ENCODE data around the gene OSM. TPM values are rescaled to one million over a fixed set of nuclear protein-coding genes. Genes with fewer than 3 reads are reported as not detected.
A peak's percentile ranks its signal among the peaks of the same experiment; 100 is the strongest.

The OSM gene
- total RNA-seq, 1 experiment from 2014 or later = not detected

GRCh38 chr22:30305906-30306626 lies 39.4 kb upstream of the OSM start:
- no peaks in the 10 kb centered on the region for H3K27me3 Mint-ChIP-seq (ENCODE audit: unreplicated experiment)
- no peak for DNase-seq
- CTCF ChIA-PET = no interaction called here
- peaks cover 92% of the 10 kb centered on the region for H3K4me1 Mint-ChIP-seq (ENCODE audit: low read depth, unreplicated experiment)
- H3K4me3 Mint-ChIP-seq (ENCODE audit: low read depth, unreplicated experiment) = no peak overlapping the region
- peak overlapping the region; percentile 77 for H3K27ac Mint-ChIP-seq (ENCODE audit: unreplicated experiment)
- BruUV-seq (replicated peaks) = no TSS peak
- no peak for TF ChIP-seq CTCF (IDR thresholded peaks at IDR 0.05; ENCODE audit: unreplicated experiment)
- intact Hi-C loops (cut with micrococcal nuclease; ENCODE audit: unreplicated experiment) = no loop called here
- H3K9me3 Mint-ChIP-seq (ENCODE audit: low read depth, unreplicated experiment) = no peaks in the 10 kb centered on the region
- H3K36me3 Mint-ChIP-seq (ENCODE audit: insufficient read depth, unreplicated experiment) = peaks cover 17% of the 10 kb centered on the region

- TF ChIP-seq CTCF (IDR thresholded peaks at IDR 0.05; ENCODE audit: unreplicated experiment) = no peak
- Mint-ChIP-seq H3K36me3 (ENCODE audit: insufficient read depth, unreplicated experiment) (peaks cover 22% of the 10 kb centered on the region), H3K27ac (ENCODE audit: unreplicated experiment) (peak overlapping the region; percentile 77), H3K9me3 (ENCODE audit: low read depth, unreplicated experiment) (no peaks in the 10 kb centered on the region), H3K4me3 (ENCODE audit: low read depth, unreplicated experiment) (no peak overlapping the region), H3K27me3 (ENCODE audit: unreplicated experiment) (no peaks in the 10 kb centered on the region), H3K4me1 (ENCODE audit: low read depth, unreplicated experiment) (peaks cover 88% of the 10 kb centered on the region)
- CTCF ChIA-PET = no interaction called here
- intact Hi-C loops (cut with micrococcal nuclease; ENCODE audit: unreplicated experiment) = no loop called here
- no peak for DNase-seq
- no TSS peak for BruUV-seq (replicated peaks)
Observed at GRCh38 chr22:30305519-30305905, 38.9 kb upstream of the OSM start.

GRCh38 chr22:30304495-30305244 lies 38.0 kb upstream of the OSM start:
- peak overlapping the region; percentile 32 for H3K4me3 Mint-ChIP-seq (ENCODE audit: low read depth, unreplicated experiment)
- CTCF ChIA-PET = interaction anchor here (1.6 kb wide), 1 partner anchor 16 kb away, joined by 4 read pairs; the partner anchor contains the start of gene CASTOR1
- H3K27ac Mint-ChIP-seq (ENCODE audit: unreplicated experiment) = peak overlapping the region; percentile 77
- no TSS peak for BruUV-seq (replicated peaks)
- H3K27me3 Mint-ChIP-seq (ENCODE audit: unreplicated experiment) = no peaks in the 10 kb centered on the region
- no peak for TF ChIP-seq CTCF (IDR thresholded peaks at IDR 0.05; ENCODE audit: unreplicated experiment)
- H3K4me1 Mint-ChIP-seq (ENCODE audit: low read depth, unreplicated experiment) = peaks cover 80% of the 10 kb centered on the region
- H3K9me3 Mint-ChIP-seq (ENCODE audit: low read depth, unreplicated experiment) = no peaks in the 10 kb centered on the region
- intact Hi-C loops (cut with micrococcal nuclease; ENCODE audit: unreplicated experiment) = no loop called here
- peak; percentile 26 for DNase-seq
- peaks cover 23% of the 10 kb centered on the region for H3K36me3 Mint-ChIP-seq (ENCODE audit: insufficient read depth, unreplicated experiment)

GRCh38 chr22:30302810-30303138 lies 36.1 kb upstream of the OSM start:
- Mint-ChIP-seq H3K9me3 (ENCODE audit: low read depth, unreplicated experiment) (no peaks in the 10 kb centered on the region), H3K36me3 (ENCODE audit: insufficient read depth, unreplicated experiment) (peaks cover 41% of the 10 kb centered on the region), H3K27ac (ENCODE audit: unreplicated experiment) (peak overlapping the region; percentile 81), H3K4me1 (ENCODE audit: low read depth, unreplicated experiment) (peaks cover 85% of the 10 kb centered on the region), H3K27me3 (ENCODE audit: unreplicated experiment) (no peaks in the 10 kb centered on the region), H3K4me3 (ENCODE audit: low read depth, unreplicated experiment) (peak overlapping the region; percentile 37)
- no peak for DNase-seq
- BruUV-seq (replicated peaks) = no TSS peak
- intact Hi-C loops (cut with micrococcal nuclease; ENCODE audit: unreplicated experiment) = no loop called here
- CTCF ChIA-PET = interaction anchor here (1.3 to 1.9 kb wide), 2 partner anchors 15 to 45 kb away, joined by 3 to 7 read pairs; no protein-coding TSS in a partner anchor
- TF ChIP-seq CTCF (IDR thresholded peaks at IDR 0.05; ENCODE audit: unreplicated experiment) = no peak
